Breast epithelium (tissue), 3 donors: Measurements from ENCODE around the gene COL11A1.

Experiments used
- CTCF ChIP-seq, 3 donors: fragments of 450-650 bp; IDR thresholded peaks; one replicate each; pipeline ENCODE4 v1.5.1; 2016 to 2017; ENCODE audit warnings: antibody characterized with exemption in 3 of 3, mild to moderate bottlenecking in 3 of 3, moderate library complexity in 3 of 3
- POLR2AphosphoS5 ChIP-seq, 3 donors: sonication (generic); formaldehyde crosslinking; IDR thresholded peaks; one replicate each; pipeline ENCODE4 v1.6.1; 2017; ENCODE audit warnings: antibody characterized with exemption in 3 of 3

GRCh38 chr1:102858695-102859094 is 249.6 kb downstream of the COL11A1 start:
- no peak for TF ChIP-seq CTCF (IDR thresholded peaks at IDR 0.05)
- TF ChIP-seq POLR2AphosphoS5 (IDR thresholded peaks at IDR 0.05) = no peak
